GM18873 (cell line): ENCODE results near the gene CDC25B.
A peak's percentile ranks its signal among the peaks of the same experiment; 100 is the strongest.

Source experiments
- ATAC-seq: cut with Tn5 transposase; IDR thresholded peaks from one replicate; pipeline ENCODE4 v1.9.1; 2021; ENCODE audit warnings: mild to moderate bottlenecking, moderate library complexity, moderate number of reproducible peaks; ENCODE audit not compliant: unreplicated experiment, low FRiP score

Gene CDC25B

DNA sequence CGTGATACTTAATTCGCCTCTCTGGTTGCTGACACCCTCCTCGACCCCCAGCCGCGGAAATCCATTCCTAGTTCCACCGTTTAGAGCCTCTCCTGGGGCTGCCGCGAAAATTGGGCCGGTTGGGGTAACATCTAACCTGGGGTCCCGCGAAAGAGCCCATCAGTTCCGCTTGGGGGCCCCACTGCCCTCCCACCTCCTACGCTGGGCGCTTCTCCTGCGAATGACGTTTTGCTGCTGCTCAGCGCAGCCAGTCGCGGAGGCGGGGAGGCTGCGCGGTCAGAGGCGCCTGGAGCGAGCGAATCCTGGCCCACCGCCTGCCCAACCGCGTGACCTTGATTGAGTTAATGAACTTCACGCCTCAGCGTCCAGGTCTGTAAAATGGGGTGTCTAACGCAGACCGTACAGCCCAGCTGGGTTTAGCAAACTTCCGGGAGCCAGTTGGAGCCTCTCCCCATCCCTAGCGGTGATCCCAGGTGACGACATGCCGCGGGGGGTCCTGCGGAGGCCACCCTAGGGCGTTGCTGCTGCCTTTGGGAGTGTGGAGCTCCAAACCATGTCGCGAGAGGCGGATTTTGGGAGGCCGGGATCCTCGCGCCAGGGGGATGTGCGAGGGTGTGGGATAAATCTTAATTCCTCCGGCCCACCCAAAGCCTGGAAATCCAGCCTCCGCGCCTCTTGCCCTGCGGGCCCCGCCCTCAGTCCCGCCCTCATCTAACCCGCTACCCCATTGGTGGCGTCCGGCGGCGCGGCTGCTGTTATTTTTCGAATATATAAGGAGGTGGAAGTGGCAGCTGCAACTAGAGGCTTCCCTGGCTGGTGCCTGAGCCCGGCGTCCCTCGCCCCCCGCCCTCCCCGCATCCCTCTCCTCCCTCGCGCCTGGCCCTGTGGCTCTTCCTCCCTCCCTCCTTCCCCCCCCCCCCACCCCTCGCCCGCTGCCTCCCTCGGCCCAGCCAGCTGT is at the start of gene CDC25B:
Gene CDC25B (plus strand): TSS at position 800 of the 958 bp plus-strand sequence. CDS start 222 bp downstream, outside the sequence.
- peak; percentile 44 for ATAC-seq

DNA sequence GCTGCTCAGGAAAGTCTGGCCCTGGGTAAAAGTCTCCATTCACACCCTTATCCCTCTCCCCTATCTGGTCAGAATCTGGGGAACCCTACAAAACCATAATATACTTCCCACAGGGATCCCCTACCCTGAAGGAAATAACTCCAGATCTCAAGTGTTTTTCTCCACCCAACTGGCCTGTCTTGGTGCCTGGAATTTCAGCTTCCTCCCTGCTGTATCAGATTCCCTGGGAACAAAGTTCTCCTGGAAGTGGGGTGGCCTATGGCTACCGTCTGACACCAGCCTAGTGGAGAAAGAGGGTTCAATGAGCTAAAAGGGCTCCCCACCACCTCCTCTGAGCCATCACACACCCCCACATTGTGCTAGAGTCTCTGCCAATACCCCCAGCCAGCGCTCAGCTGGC is 48.6 kb upstream of the CDC25B start:
- ATAC-seq: no peak

DNA sequence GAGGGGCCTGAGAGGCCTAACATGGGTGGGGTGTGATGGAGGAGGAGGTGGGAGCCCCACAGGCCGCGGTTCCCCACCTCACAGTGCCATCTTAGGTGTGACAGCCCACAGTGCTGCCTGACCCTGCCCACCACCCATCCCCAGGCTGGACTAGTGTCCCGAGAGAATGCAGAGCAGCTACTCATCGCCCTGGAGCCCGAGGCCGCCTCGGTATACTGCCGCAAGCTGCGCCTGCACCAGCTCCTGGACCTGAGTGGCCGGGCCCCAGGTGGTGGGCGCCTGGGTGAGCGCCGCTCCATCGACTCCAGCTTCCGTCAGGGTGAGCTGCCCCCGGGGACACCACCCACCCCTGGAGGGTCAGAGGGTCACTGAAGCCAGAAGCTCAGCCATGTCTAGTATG is 48.0 kb upstream of the CDC25B start:
- no peak for ATAC-seq

- no peak for ATAC-seq
Measured at GRCh38 chr20:3749087-3749688, 46.9 kb upstream of the CDC25B start.

DNA sequence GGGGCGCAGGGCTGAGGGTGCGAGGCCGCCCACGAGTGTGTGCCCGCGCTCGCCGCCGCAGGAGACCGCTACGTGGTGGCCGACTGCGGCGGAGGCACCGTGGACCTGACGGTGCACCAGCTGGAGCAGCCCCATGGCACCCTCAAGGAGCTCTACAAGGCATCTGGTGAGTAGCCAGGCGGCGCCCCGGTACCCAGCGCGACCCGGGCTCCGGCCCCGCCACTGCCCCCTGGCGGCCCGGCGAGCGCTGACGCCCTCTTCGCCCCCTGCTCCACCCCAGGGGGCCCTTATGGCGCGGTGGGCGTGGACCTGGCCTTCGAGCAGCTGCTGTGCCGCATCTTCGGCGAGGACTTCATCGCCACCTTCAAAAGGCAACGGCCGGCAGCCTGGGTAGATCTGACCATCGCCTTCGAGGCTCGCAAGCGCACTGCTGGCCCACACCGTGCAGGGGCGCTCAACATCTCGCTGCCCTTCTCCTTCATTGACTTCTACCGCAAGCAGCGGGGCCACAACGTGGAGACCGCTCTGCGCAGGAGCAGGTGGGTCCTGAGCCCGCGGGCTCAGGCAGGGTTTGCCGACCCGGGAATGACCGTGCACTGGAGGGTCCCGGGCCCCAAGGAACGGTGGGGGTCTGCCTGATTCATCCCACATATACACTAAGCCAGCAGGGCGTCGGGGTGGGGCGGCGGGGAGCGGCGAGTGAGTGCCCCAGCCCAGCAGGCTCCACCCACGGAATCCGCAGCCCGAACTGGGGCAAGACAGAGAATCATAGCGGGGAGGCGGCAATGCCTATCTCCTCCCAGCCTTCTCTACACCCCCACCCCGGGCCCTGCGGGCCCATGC is 46.2 kb upstream of the CDC25B start:
- no peak for ATAC-seq

GRCh38 chr20:3751305-3751674 is 44.8 kb upstream of the CDC25B start:
- ATAC-seq: no peak

GRCh38 chr20:3751675-3752385 is 44.3 kb upstream of the CDC25B start:
- no peak for ATAC-seq

DNA sequence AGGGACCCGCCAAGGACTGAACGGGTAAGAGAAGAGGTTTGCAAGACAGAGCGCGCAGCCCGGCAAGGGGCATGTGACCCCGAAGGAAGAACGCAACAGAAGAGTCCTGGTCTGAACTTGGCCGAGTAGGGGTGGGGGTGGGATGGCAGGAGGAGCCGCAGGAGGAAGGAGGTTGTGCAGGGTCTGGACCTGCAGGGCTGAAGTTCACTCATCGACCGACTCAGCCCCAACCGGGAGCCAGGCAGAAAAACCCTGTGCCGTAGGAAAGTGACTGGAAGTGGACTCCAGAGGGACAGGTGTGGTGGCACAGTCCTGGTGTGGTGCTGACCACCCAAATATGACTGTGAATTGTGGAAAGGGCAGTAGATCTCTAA is 43.7 kb upstream of the CDC25B start:
- ATAC-seq: no peak

DNA sequence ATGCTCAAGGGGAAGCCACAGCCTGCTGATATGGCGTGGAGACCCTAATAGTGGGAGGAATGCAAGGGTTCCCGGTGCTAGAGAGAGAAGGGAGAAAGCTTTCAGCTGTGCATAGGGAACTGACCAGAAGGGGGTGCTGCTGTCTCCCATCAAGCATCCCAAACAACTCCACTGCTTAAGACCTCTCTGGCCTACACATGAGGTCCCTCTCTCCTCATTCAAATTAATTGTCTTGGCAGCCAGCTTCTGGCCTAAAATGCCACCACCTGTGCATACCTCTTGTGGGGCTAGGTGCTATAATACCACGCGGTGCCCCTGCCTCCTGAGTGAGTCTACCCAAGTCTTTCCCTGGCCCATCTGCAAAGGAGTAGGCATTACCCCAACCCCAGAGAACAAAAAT is 43.0 kb upstream of the CDC25B start:
- no peak for ATAC-seq

GRCh38 chr20:3753501-3754275 is 42.4 kb upstream of the CDC25B start:
- ATAC-seq: no peak

DNA sequence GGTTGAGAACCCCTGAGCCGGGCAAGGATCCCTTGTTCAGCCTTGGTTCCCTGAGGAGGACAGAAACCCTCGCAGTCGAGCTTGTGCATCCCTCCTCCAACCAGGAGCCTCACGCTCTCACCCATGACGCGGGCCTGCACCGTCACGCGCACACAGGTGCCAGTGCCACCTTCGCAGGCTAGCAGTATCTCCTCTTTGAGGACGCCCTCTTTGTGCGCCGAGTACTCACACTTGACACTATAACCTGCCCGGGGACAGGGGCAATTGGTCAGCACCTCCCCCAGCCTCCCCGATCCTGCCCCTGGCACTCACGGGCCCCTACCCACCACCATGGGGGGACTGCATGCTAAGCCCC is 41.9 kb upstream of the CDC25B start:
- no peak for ATAC-seq

GRCh38 chr20:3755269-3755668 is 40.8 kb upstream of the CDC25B start:
- no peak for ATAC-seq

GRCh38 chr20:3755814-3756480 is 40.2 kb upstream of the CDC25B start:
- ATAC-seq: no peak

DNA sequence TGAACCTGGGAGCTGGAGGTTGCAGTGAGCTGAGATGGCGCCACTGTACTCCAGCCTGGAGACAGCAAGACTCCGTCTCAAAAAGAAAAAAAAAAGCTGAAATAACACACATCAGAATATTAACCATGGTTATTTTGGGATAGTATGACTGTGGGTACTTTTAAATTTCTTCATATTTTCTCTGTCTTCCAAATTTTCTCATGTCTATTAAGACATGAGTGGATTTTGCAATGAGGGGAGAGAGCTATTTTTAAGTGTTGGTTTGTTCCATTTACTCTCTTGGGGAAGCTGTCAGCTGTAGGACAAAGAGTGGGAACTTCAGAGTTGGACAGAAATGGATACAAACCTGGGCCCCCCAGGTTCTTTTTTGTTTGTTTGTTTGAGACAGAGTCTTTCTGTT is 38.8 kb upstream of the CDC25B start:
- no peak for ATAC-seq

DNA sequence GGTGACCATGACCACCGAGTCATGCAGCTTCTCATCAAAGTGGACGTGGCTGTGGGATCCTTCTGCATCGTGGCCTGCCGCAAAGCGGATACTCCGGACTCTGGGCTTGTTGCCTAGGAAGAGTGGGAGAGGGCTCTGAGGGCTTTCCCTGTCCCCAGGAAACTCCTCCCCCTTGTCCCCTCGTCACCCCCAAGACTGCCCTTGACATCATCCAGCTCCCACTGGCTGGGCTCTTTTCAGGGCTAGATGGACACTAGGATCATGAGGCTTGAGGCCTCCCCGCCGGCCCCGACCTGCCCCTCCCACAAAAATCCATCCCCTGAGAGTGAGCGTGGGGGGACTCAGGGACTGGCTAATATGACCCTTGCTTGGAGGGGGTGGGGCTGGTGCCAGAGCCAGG is 37.5 kb upstream of the CDC25B start:
- no peak for ATAC-seq

DNA sequence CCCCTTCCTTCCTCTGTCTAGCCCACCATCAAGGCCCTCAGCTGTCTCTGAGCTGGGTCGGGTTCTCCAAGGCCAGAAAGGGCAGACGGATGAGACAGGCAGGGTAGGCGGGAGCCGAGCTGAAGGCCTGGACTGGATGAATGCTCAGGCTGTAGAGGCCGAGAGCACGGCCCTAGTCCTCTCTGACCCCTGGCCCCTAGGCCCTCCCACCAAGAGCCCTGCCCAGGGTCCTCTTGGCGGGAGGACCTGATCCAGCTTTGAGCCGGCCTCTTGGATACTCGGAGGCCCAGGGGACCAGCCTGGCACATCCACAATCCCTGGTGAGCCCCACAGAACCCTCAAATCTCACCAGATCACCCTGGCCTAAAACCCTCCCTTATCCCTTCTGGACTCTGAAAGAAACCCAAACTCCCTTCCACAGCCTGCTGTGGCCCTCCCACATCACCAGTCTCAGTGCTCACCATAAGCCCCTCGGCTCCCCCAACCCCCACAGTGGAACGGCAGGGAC is 36.7 kb upstream of the CDC25B start:
- no peak for ATAC-seq

DNA sequence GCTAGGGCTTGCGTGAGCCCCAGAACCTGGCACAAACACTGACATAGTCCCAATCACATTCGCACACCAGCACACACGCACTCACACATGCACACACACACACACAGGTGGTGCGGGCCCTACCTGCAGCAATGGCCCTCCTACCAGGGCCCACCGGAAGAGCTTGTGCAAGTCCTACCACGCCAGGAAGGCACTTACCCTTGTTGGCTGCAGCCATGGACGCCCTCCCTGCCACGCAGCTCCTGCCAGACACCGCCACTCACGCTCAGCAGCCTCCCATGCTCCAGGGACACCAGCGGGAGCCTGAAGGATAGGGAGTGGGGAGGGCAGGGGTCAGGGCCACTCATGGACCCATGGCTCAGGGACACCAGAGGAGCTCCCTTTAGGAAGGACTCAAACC is 36.2 kb upstream of the CDC25B start:
- no peak for ATAC-seq

- no peak for ATAC-seq
Measured at GRCh38 chr20:3760655-3761348, 35.3 kb upstream of the CDC25B start.
